Stimulated activated CD4-positive, alpha-beta T cell treated with anti-CD3 and anti-CD28 coated beads, Interleukin-15, amount 100 ng/mL, for 1 hour (primary cell): ENCODE data around the gene KLHL25.

Experiments
- DNase-seq, 2 donors: peaks; one replicate each; pipeline ENCODE4 v3.0.0-alpha.2; 2020; ENCODE audit warnings: low read depth in 1 of 2, low spot score in 1 of 2

Gene KLHL25

DNA sequence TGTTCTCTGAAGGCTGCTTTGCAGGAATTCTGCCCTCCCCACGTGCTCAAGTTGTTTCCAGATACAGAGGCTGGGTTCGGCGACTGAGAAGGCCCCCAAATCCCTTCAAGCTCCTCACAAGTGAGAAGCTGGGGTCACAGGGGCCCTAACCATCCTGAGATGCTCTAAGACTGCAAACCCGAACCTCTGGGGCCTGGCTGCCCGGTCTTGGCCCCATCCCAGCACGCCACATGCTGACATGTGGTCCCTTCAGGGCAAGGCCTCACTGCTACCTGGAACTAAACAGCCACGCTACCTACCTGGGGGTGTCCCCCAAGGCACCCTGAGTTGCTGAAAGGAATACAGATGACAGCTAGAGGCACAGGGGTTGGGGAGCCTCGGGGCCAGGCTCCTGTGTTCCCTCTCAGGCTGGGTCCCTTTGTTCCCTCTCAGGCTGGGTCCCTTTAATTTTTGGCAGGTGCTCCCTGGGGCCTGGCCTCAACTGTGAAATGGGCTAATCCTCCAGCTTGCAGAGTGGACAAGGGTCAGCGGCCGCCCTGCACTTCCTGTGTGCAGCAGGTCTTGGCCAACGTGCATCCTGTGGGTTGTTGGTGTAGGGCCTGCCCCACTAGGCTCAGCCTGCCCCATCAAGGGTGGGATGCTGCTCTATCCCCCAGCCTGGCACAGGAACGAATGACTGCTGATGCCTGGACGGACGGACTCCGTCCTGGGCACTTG lies 32.5 kb downstream of the KLHL25 start:
- no peak for DNase-seq

DNA sequence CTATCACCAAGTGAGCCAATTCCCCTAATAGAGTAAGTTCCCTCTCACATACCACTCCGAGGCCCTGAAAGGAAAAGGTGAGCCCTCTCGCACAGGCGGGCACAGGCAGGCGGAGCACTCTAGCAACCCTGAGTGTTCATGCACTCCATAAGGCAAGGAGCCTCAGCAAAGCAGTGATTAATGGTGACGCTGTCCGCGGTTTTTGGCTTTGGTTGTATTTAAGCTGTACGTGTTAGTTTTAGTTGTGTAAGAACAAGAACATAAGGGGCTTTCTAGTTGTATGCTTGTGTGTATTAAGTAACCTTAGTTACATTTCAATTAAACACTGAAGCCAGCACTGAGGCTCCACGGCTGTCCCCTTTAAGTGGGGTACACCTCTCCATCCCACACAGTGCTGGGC lies 33.1 kb downstream of the KLHL25 start:
- DNase-seq: no peak

DNA sequence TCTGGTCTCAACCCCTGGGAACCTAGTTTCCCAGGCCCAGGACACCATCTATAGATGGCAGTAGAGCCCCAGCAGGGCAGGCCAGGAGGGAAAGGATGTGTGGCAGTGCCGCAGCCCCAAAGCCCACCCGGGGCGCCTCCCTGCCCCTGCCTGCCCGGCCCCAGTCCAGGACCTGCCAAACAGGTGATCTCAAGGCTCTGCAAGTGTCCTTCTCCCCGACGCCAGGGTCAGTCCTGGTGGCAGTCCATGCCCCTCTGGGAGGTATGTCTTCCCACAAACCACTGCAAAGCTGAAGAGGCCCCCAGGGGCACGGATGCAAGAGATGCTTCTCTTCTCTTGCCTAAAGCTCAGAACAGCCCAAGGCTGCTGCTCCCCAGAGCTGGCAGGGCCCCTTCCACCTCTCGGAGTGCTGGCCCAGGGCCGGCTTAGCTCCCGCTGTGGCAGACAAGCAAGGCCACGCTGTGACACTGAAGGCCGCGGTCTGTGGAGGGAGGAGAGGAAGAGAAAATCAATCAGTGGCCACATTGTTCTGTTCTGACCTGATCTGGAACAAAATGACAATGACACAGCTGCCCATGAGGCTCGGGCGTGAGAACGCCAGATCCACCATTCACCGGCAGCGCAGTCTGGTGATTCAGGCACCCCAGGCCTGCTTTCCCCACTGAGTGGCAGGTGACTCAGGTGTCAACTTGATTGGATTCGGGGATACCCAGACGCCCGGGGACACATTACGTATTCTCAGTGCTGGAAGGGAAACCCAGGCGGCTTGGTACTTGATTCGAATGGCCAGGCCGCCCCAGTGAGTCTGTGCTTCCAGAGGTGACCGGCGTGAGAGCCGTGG lies 34.0 kb downstream of the KLHL25 start:
- DNase-seq: no peak

- DNase-seq: no peak
Observed at GRCh38 chr15:85760049-85760448, 34.7 kb downstream of the KLHL25 start.

- DNase-seq: no peak
Observed at GRCh38 chr15:85759376-85759775, 35.3 kb downstream of the KLHL25 start.

DNA sequence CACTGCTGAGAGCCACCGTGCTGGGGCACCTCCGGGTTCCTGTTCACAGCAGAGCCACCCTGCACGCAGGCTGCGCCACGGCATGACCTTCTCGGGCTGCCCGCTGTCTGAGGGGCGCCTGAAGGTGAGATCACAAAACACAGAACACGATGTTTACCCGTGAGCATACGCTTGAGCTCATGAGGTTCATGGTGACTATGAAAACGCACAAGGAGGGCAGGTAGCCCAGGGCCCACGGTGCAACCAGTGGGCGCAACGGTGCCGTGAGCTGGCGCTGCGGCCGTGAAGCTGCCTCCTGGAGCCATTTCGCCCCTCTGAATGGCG lies 36.1 kb downstream of the KLHL25 start:
- no peak for DNase-seq

DNA sequence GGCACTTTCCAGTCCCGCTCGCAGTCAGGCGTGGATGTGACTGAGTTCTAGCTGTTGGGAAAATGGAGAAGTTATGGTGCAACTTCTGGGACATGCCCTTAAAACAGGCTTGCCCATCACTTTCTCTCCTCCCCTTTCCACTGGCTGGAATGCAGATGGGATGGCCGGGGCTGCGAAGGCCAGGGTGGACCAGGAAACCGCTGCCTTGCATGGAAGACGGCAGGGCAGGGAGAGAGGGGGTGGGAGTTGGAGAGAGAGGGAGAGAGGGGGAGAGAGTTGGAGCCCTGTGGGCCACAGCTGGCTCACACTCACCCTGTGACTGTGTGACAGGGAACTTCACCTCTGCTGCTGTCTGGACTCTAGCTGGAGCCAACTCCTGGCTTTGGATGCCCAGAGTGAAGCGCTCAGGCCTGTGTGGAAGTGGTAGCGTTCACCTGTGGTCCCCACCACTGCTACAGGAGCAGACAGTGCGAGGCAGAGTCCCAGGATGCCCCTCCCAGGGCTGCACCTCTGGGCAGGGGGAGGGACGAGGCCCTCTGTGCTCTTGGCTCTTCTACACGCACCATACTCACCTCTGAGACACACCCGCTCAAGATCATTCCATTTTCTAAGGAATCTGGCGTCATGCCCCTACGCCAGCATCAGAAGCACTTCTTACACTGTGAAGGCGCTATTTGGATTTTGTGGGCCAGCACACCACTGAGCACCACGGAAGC lies 36.6 kb downstream of the KLHL25 start:
- no peak for DNase-seq

DNA sequence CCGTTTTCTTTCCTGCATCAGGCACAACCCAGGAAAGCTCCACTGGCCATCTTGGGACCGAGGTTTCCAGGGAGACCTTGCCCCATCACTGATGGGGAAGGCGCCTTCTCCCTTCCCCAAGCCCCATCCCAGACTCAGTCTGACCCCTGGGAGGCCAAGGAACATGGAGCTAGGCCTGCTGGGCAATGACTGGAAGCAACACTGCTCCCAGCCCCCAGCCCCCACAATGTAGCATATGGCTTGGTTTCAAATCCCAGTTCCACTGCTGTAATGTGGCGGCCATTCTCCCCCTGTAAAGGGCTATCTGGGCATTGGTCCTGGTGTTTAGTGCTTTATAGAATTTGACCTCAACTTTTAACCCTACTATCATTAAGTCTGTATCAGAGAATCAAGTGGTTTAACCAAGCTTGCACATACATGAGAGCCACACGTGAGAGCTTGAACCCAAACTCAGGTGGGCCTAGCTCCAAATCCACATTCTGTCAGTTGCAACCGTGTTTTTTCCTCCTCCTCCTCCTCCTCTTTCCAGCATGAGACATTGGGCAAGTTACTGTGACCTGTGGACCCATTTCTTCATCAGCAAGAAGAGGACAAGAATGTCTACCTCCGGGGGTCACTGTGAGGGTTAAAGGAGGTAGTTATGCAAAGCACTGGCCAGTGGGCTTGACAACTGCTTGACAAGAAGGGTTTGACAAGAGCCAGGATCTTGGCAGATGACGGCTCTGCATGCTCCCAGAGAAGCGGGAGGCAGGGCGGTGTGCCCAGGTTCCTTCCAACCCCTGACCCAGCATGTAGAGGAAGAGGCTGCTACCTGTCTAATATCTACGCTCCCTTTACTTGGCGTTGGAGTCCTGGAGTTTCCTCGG lies 37.4 kb downstream of the KLHL25 start:
- DNase-seq: no peak

- DNase-seq: no peak
Observed at GRCh38 chr15:85756411-85757072, 38.2 kb downstream of the KLHL25 start.

- DNase-seq: no peak
Observed at GRCh38 chr15:85755942-85756341, 38.8 kb downstream of the KLHL25 start.

GRCh38 chr15:85755471-85755870 lies 39.3 kb downstream of the KLHL25 start:
- no peak for DNase-seq

GRCh38 chr15:85754989-85755388 lies 39.7 kb downstream of the KLHL25 start:
- no peak for DNase-seq

DNA sequence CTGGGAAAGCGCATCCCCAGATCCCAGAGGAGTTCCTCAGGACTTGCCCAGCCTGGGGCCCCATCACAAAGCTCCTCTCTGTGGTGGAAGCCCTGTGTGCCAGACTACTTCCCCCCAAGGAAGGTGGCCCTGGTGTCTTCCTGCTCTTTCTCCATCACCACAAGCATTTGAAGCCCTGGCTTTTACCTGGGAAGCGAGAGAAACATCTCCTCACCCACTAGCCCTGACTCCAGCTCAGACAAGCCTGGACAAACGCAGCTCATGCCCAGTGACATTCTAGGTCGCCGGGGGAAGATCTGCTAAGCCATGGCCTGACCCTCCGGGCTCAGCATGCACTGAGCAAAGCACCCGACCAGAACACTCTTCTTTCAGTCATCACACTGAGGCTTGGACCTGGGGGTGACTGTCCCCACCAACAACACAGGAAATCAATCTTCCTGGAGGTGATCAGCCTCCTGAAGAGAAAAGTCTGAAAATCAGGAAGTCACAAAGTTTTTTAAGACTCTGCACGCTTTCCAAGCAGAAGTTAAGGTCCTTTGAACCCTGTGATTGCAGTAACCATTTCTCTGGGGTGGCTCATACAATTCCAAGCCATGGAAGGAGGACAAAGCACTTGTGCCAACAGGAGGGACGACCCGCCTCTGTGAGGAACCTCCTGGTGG lies 40.8 kb downstream of the KLHL25 start:
- DNase-seq: no peak

DNA sequence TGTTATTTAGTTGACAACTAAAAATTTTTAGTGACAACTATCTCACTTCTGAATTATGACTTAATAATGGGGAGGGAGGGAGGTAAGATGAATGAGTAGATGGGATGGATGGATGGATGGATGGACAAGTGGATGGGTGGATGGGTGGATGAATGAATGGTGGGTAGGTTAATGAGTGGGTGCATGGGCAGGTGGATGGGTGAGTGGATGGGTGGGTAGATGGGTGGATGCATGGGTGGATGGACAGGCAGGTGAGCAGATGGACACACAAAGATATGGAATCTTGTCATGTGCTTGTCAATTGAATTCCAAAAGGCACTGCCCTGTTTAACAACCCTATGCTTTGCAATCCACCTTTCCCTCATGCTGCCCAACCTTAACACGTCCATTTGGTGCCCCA lies 41.5 kb downstream of the KLHL25 start:
- no peak for DNase-seq

- DNase-seq: no peak
Observed at GRCh38 chr15:85752491-85752961, 42.2 kb downstream of the KLHL25 start.

- DNase-seq: no peak
Observed at GRCh38 chr15:85752124-85752475, 42.6 kb downstream of the KLHL25 start.

DNA sequence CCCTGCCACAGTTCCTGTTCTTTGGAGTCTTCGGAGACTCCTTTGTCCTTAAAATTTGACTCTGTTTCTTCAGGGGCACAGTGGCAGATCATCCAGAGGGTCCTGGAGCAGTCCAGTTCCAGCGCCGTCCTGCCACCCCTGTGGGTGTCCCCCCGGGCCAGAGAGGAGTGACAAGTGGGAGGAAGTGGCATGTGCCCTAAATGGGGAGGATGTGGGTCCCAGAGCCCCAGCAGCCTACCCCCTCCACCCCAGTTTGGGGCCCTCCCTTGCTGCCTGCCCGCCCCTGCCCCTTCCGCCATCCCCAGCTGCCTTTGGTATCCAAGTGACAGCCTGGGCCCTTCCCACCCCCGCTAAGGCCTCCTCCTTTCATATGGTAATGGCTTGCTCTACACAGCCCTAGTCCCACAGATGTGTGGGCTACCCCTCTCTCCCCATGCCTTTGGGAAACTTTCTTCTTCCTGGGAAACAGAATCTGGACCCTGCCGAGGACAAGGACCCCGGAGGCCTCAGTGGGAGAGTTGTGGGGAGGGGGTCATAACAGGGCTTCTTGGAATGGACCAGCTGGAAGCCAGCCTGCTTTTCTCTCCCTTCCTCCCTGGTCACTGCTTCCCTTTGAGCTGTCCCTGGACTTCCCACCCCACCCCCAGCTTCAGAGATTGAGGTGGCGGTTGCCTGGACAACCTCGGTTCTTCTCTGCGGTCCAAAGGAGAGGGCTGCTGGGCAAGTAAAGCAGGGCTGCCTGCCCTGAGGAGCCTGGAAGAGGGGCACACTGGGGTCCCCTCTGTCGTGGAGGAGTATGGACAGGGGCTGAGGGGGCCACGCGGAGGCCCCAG lies 43.2 kb downstream of the KLHL25 start:
- no peak for DNase-seq

- no peak for DNase-seq
Observed at GRCh38 chr15:85750319-85751290, 44.1 kb downstream of the KLHL25 start.
